ENCODE data around the gene GMPPA.

The GMPPA gene

DNA sequence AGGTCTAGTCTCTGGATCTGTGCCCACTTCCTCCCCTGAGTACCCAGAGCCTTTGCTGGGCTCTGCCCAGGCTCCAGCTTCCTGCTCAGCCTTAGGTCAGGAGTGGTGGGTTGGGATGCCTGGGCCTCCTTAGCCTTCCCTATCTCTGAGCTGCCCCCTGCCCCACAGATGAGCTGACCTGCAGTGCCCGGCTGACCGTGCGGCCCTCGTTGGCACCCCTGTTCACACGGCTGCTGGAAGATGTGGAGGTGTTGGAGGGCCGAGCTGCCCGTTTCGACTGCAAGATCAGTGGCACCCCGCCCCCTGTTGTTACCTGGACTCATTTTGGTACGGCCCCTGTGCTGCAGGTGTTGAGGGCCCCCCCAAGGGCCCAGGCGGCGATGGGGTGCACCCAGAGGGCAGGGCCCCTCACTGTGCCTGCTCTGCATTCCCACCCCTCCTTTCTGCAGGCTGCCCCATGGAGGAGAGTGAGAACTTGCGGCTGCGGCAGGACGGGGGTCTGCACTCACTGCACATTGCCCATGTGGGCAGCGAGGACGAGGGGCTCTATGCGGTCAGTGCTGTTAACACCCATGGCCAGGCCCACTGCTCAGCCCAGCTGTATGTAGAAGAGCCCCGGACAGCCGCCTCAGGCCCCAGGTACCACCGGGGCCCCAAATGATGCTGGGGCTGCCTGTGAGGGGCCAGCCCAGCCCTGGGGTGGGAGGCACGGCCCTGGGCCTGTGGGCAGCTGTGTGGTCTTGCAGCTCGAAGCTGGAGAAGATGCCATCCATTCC lies 30.1 kb upstream of the GMPPA start:
- Histone ChIP-seq H3K9me3 (replicated peaks in 1 of 2; ENCODE audit: control insufficient read depth in 2 of 2, insufficient read depth in 1 of 2, low read depth in 1 of 2, low read length in 2 of 2) (no peaks in the 10 kb centered on the region), H2BK15ac (ENCODE audit: low read length) (no peak overlapping the region), H3K79me1 (ENCODE audit: low read depth, low read length) (peaks cover 5% of the 10 kb centered on the region), H3K14ac (ENCODE audit: low read length) (no peak overlapping the region), H2BK12ac (ENCODE audit: low read length) (no peak overlapping the region), H3K27ac (replicated peaks; ENCODE audit: low read length) (no peak overlapping the region), H3K27me3 (ENCODE audit: control insufficient read depth in 3 of 3, insufficient read depth in 3 of 3, low read depth in 1 of 3, low read length in 3 of 3) (no peaks in the 10 kb centered on the region), H3K36me3 (replicated peaks in 1 of 2; ENCODE audit: control insufficient read depth in 2 of 2, insufficient read depth in 2 of 2, low read length in 2 of 2) (no peaks in the 10 kb centered on the region), H2BK120ac (ENCODE audit: low read depth, low read length) (no peak overlapping the region), H3K4me3 (ENCODE audit: low read length in 2 of 2) (no peak overlapping the region), H3K4ac (ENCODE audit: low read length) (peak overlapping the region; percentile 53), H2AK5ac (ENCODE audit: low read depth, low read length) (no peak overlapping the region), H3K9ac (ENCODE audit: low read depth, low read length, poor library complexity) (no peak overlapping the region), H4K8ac (ENCODE audit: low read depth, low read length) (no peak overlapping the region), H3K4me1 (ENCODE audit: control insufficient read depth in 2 of 2, insufficient read depth in 1 of 2, low read depth in 1 of 2, low read length in 2 of 2) (peaks cover 0 to 2% of the 10 kb centered on the region in 2 donors), H3K18ac (ENCODE audit: low read length) (peak overlapping the region; percentile 17), H4K91ac (ENCODE audit: low read depth, low read length, poor library complexity) (no peak overlapping the region), H2AFZ (ENCODE audit: low read length) (no peak overlapping the region), H3K23ac (ENCODE audit: low read depth, low read length, poor library complexity) (peak overlapping the region; percentile 83), H2BK5ac (ENCODE audit: low read length) (no peak overlapping the region), H3K4me2 (ENCODE audit: insufficient read depth, low read length, poor library complexity, severe bottlenecking) (no peak overlapping the region)
- DNase-seq (ENCODE audit: low spot score): no peak
- WGBS, 2 donors (ENCODE audit: extremely low coverage in 2 of 2, insufficient read length in 2 of 2, insufficient replicate concordance in 1 of 2): no CpG with 5 or more reads among the region's 23 CpGs

DNA sequence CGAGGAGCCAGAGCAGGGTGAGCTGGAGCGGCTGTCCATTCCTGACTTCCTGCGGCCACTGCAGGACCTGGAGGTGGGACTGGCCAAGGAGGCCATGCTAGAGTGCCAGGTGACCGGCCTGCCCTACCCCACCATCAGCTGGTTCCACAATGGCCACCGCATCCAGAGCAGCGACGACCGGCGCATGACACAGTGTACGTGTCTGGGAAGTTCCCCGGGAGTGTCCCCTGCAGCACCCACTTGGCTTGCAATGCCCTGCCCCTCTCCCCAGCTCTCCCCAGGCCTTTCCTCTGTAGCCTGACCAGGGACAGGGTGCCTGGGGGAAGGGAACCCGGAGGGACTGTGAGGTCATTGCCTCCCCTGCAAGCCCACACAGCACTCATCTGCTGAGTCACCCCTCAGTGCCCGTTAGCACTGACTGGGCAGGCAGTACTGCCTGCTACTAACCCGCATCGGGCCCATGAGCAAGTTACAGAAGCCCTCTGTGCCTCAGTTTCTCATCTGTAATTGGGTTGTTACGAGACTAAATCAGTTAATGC lies 29.4 kb upstream of the GMPPA start:
- no peak overlapping the region for H2BK15ac ChIP-seq (ENCODE audit: low read length)
- no peak overlapping the region for H4K8ac ChIP-seq (ENCODE audit: low read depth, low read length)
- no peak overlapping the region for H2AFZ ChIP-seq (ENCODE audit: low read length)
- peak overlapping the region; percentile 83 for H3K23ac ChIP-seq (ENCODE audit: low read depth, low read length, poor library complexity)
- H2AK5ac ChIP-seq (ENCODE audit: low read depth, low read length): no peak overlapping the region
- H3K36me3 ChIP-seq (replicated peaks in 1 of 2; ENCODE audit: control insufficient read depth in 2 of 2, insufficient read depth in 2 of 2, low read length in 2 of 2): no peaks in the 10 kb centered on the region
- no peak overlapping the region for H3K9ac ChIP-seq (ENCODE audit: low read depth, low read length, poor library complexity)
- H3K4me1 ChIP-seq (ENCODE audit: control insufficient read depth in 2 of 2, insufficient read depth in 1 of 2, low read depth in 1 of 2, low read length in 2 of 2): peaks cover 0 to 2% of the 10 kb centered on the region in 2 donors
- no peak overlapping the region for H2BK12ac ChIP-seq (ENCODE audit: low read length)
- no peak overlapping the region for H3K4ac ChIP-seq (ENCODE audit: low read length)
- H3K27ac ChIP-seq (replicated peaks; ENCODE audit: low read length): no peak overlapping the region
- H3K27me3 ChIP-seq (ENCODE audit: control insufficient read depth in 3 of 3, insufficient read depth in 3 of 3, low read depth in 1 of 3, low read length in 3 of 3): no peaks in the 10 kb centered on the region
- H3K18ac ChIP-seq (ENCODE audit: low read length): no peak overlapping the region
- no peak overlapping the region for H4K91ac ChIP-seq (ENCODE audit: low read depth, low read length, poor library complexity)
- no peak overlapping the region for H2BK120ac ChIP-seq (ENCODE audit: low read depth, low read length)
- peaks cover 5% of the 10 kb centered on the region for H3K79me1 ChIP-seq (ENCODE audit: low read depth, low read length)
- no CpG with 5 or more reads among the region's 16 CpGs for WGBS, 2 donors (ENCODE audit: extremely low coverage in 2 of 2, insufficient read length in 2 of 2, insufficient replicate concordance in 1 of 2)
- H3K4me3 ChIP-seq (ENCODE audit: low read length in 2 of 2): no peak overlapping the region
- no peak overlapping the region for H3K14ac ChIP-seq (ENCODE audit: low read length)
- H3K4me2 ChIP-seq (ENCODE audit: insufficient read depth, low read length, poor library complexity, severe bottlenecking): no peak overlapping the region
- DNase-seq (ENCODE audit: low spot score): no peak
- H3K9me3 ChIP-seq (replicated peaks in 1 of 2; ENCODE audit: control insufficient read depth in 2 of 2, insufficient read depth in 1 of 2, low read depth in 1 of 2, low read length in 2 of 2): no peaks in the 10 kb centered on the region
- H2BK5ac ChIP-seq (ENCODE audit: low read length): no peak overlapping the region

- Histone ChIP-seq H3K4ac (ENCODE audit: low read length) (no peak overlapping the region), H4K8ac (ENCODE audit: low read depth, low read length) (no peak overlapping the region), H3K14ac (ENCODE audit: low read length) (no peak overlapping the region)
These were observed 28.3 kb upstream of the GMPPA start for GRCh38 chr2:219470429-219470828.

More at GRCh38 chr2:219470429-219470828, 28.3 kb upstream of the GMPPA start:
- no peak for DNase-seq (ENCODE audit: low spot score)
- Histone ChIP-seq H2BK120ac (ENCODE audit: low read depth, low read length) (no peak overlapping the region), H2BK15ac (ENCODE audit: low read length) (no peak overlapping the region), H4K91ac (ENCODE audit: low read depth, low read length, poor library complexity) (no peak overlapping the region), H3K9ac (ENCODE audit: low read depth, low read length, poor library complexity) (no peak overlapping the region), H2AK5ac (ENCODE audit: low read depth, low read length) (no peak overlapping the region), H3K79me1 (ENCODE audit: low read depth, low read length) (peaks cover 5% of the 10 kb centered on the region), H3K9me3 (replicated peaks in 1 of 2; ENCODE audit: control insufficient read depth in 2 of 2, insufficient read depth in 1 of 2, low read depth in 1 of 2, low read length in 2 of 2) (no peaks in the 10 kb centered on the region), H3K27me3 (ENCODE audit: control insufficient read depth in 3 of 3, insufficient read depth in 3 of 3, low read depth in 1 of 3, low read length in 3 of 3) (peaks cover 0 to 2% (median 0%) of the 10 kb centered on the region in 3 experiments), H3K36me3 (replicated peaks in 1 of 2; ENCODE audit: control insufficient read depth in 2 of 2, insufficient read depth in 2 of 2, low read length in 2 of 2) (no peaks in the 10 kb centered on the region), H2BK5ac (ENCODE audit: low read length) (no peak overlapping the region), H3K4me2 (ENCODE audit: insufficient read depth, low read length, poor library complexity, severe bottlenecking) (no peak overlapping the region), H2BK12ac (ENCODE audit: low read length) (no peak overlapping the region), H3K4me3 (ENCODE audit: low read length in 2 of 2) (no peak overlapping the region), H3K27ac (replicated peaks; ENCODE audit: low read length) (no peak overlapping the region), H3K18ac (ENCODE audit: low read length) (no peak overlapping the region), H3K4me1 (ENCODE audit: control insufficient read depth in 2 of 2, insufficient read depth in 1 of 2, low read depth in 1 of 2, low read length in 2 of 2) (peaks cover under 1 to 2% of the 10 kb centered on the region in 2 donors), H2AFZ (ENCODE audit: low read length) (no peak overlapping the region), H3K23ac (ENCODE audit: low read depth, low read length, poor library complexity) (no peak overlapping the region)
- WGBS, 2 donors (ENCODE audit: extremely low coverage in 2 of 2, insufficient read length in 2 of 2, insufficient replicate concordance in 1 of 2): no CpG with 5 or more reads among the region's 4 CpGs
